Dermis blood vessel endothelial cell (primary cell): ENCODE results near the gene LMBRD1. TPM values are rescaled to one million over a fixed set of nuclear protein-coding genes. Genes with fewer than 3 reads are reported as not detected.

Experiments used
- DNase-seq: peaks from one replicate; pipeline ENCODE4 v3.0.0; 2010
- total RNA-seq: library from RNA; depleted of rRNA; stranded (reverse); fragments of >200 nt; gene quantifications from 2 replicates; pipeline ENCODE4 v1.2.3, GENCODE V29; 2014

Gene LMBRD1
- total RNA-seq, 1 donor from 2014 or later = 23.0 TPM

DNA sequence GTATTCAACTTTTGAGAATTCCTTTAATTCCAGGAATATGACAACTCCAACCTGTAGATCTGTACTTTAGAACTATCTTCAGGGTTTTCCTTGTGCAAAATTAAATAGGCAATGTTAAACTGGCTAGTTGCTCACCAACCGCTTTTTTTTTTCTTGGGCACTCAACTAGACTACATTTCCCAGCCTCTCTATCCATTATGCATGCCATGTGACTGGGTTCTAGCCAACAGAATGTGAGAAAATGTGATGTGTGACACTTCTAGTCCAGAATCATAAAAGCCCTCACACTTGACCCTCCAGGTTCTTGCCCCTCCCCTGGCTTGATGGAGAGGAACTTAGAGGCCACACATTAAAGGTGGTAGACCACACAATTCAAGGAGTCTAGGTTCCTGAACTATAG lies 166.0 kb downstream of the LMBRD1 start:
- no peak for DNase-seq

DNA sequence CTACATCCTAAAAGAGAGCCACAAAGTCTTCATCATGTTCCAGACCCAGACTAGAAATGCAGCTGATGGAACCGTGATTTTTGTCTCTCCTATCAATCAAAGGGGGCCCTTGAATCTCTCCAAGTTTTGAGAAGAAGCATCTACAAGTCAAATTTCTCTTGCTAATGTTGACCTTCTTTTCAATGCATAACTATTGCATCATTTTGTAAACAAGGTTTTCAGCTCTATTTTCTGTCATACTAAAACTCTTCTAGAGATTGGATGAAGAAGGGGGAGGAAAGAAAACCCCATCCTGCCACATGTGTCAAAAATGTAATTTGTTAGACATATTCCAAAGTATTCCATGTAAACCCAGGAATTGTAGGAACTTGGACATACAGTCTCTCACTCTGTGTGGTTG lies 169.2 kb downstream of the LMBRD1 start:
- DNase-seq = no peak

DNA sequence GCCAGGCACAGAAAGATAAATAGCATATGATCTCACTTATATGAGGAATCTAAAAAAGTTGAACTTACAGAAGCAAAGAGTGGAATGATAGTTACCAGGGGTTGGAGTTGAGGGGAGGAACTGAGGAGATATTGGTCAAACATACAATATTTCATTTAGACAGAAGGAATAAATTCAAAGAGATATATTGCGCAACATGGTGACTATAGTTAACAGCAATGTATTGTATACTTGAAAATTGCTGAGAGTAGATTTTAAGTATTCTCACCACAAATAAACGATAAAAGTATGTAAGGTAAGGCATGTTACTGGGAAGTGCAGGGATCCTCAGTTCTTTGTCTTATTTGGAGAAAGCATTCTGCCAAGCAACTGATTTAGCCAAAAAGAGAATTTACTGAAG lies 171.9 kb downstream of the LMBRD1 start:
- DNase-seq = no peak

Other genes with a start within 250 kb of the LMBRD1 start
- gene COL19A1, start 69.5 kb upstream of the LMBRD1 start, total RNA-seq = not detected in 2 replicates